ENCODE results near the gene SEPSECS.

SEPSECS gene

DNA sequence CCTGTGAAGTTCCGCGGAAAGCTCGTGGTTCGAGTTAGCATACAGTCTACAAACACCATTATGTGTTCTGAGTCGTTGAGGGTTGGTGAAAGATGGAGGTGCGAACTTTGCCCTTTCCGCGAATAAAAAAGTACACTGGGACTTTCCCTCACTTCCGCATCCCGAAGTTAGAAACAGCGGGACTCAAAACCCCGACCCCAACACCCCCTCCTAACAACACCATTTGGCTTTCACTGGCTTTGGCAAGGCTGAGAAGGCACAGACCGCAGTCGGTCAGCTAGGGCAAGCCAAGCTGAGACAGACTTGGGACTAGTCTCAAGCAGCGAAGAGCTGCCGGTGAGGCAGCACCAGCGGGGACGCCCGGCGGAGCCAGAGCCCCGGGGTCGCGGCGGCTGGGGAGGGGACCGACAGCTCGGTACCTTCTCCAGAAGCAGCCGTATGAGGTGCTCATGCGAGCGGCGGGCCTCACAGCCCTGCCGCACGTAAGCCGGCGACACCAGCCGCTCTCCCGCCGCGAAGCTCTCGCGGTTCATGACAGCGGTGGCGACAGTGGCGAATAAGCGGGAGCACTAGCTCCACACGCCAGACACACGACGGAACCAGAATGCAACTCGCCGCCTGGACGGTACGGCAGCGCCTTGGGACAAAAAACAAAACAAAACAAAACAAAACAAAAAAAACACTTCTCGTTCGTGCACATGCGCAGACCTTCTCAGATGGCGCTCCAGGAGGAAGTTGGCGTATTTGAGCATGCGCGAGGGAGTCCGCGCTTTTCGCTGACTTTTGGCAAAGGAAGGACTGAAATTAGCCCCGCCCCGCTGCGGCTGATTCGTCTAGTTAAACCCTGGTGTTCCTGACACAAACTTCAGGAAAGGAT, at the start of gene SEPSECS:
Gene SEPSECS (minus strand): TSS at position 613 of the 877 bp plus-strand sequence. CDS start 80 bp downstream, at position 533.
- TF ChIP-seq, protein P1, sequence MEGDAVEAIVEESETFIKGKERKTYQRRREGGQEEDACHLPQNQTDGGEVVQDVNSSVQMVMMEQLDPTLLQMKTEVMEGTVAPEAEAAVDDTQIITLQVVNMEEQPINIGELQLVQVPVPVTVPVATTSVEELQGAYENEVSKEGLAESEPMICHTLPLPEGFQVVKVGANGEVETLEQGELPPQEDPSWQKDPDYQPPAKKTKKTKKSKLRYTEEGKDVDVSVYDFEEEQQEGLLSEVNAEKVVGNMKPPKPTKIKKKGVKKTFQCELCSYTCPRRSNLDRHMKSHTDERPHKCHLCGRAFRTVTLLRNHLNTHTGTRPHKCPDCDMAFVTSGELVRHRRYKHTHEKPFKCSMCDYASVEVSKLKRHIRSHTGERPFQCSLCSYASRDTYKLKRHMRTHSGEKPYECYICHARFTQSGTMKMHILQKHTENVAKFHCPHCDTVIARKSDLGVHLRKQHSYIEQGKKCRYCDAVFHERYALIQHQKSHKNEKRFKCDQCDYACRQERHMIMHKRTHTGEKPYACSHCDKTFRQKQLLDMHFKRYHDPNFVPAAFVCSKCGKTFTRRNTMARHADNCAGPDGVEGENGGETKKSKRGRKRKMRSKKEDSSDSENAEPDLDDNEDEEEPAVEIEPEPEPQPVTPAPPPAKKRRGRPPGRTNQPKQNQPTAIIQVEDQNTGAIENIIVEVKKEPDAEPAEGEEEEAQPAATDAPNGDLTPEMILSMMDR (IDR thresholded peaks at IDR 0.05; ENCODE audit: low read depth, low read length), result no peak
- H3K4me3 ChIP-seq (ENCODE audit: low read depth, low read length), result peak within 1 kb of the TSS; percentile 90

DNA sequence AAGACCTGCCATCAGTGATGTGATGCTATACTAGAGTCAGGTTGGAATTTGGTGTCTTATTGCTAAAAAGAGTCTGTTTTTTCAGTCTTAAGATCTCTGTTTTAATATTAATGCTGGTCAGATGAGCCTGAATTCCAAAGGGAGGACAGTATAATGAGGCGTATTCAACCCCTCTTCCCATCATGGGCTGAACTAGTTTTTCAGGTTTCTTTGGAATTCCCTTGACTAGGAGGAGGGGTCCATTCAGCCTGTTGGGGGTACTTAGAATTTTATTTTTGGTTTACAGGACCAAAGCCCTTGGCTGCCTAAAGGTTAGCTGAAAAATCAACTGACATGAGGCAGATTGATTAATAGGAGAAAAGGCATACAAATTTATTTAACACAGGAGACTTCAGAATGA, 49.5 kb upstream of the SEPSECS start:
- TF ChIP-seq, protein P1 (IDR thresholded peaks at IDR 0.05; ENCODE audit: low read depth, low read length), result no peak

DNA sequence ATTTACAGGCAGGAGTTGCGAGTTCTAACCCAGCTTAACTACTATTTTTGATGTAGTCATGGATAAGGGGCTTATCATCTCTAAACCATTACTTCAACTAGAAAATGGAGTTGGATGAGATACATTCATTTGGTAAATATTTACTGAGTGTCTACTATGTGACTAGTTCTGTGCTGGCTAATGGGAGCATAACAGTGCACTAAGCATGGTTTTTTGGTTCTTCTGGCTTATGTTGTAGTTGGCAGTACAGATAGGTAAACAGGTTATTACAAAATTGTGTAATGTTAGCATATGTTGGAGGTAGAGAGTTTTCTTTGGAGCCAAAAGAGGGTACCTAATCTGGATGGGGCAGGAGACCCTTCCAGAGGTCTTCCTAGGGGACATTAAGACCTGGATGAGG, 47.7 kb upstream of the SEPSECS start:
- TF ChIP-seq, protein P1 (IDR thresholded peaks at IDR 0.05; ENCODE audit: low read depth, low read length), result no peak
- no peak overlapping the region for H3K4me3 ChIP-seq (ENCODE audit: low read depth, low read length)

More for the DNA sequence above, 49.5 kb upstream of the SEPSECS start:
- no peak overlapping the region for H3K4me3 ChIP-seq (ENCODE audit: low read depth, low read length)

DNA sequence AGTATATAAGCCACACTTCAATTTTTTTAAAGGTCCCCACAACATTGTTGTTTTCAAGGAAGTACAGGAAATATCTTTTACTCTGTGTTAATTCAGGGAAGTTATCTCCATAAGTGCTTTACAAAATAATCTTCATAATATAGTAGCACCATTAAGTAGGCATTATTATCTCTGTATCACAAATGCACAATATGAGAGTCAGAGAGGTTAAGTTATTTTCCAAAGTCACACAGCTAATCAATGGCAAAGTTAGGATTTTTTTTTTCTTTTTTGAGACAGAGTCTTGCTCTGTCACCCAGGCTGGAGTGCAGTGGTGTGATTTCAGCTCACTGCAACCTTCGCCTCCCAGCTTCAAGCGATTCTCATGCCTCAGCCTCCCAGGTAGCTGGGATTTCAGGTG, 38.5 kb upstream of the SEPSECS start:
- no peak overlapping the region for H3K4me3 ChIP-seq (ENCODE audit: low read depth, low read length)
- TF ChIP-seq, protein P1 (IDR thresholded peaks at IDR 0.05; ENCODE audit: low read depth, low read length), result no peak

DNA sequence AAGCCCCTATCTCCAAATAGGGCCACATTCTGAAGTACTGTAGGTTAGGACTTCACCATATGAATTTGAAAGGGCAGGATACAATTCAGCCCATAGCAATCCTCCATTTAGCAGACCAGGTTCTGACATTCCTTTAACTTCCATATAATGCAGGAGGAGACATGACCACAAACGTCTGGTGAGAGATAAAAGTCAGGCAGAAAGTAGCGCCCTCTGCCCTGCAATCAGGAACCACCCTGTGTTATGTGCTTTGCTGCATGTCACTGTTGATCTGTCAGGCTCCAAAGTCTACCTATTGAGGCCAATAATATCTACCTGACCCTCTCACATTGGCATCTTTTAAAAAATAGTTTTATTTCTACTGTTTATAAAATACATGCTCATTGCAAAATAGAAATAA, 30.2 kb upstream of the SEPSECS start:
- H3K4me3 ChIP-seq (ENCODE audit: low read depth, low read length), result no peak overlapping the region
- TF ChIP-seq, protein P1 (IDR thresholded peaks at IDR 0.05; ENCODE audit: low read depth, low read length), result no peak

DNA sequence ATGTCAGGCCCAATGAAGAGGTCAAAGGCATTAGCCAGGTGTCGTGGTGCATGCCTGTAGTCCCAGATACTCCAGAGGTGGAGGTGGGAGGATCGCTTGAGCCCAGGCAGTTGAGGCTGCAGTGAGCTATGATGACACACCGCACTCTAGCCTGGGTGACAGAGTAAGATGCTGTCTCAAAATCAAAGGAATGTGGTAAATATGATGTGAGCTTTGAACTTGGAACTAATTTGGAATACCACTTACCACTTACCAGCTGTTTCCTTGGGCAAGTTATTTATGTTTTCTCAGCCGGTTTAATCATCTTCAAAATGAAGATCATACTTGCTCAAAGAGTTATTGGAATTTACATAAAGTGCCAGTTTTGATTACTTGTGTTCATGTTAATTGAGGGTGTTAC, 23.8 kb upstream of the SEPSECS start:
- no peak overlapping the region for H3K4me3 ChIP-seq (ENCODE audit: low read depth, low read length)
- TF ChIP-seq, protein P1 (IDR thresholded peaks at IDR 0.05; ENCODE audit: low read depth, low read length), result no peak

DNA sequence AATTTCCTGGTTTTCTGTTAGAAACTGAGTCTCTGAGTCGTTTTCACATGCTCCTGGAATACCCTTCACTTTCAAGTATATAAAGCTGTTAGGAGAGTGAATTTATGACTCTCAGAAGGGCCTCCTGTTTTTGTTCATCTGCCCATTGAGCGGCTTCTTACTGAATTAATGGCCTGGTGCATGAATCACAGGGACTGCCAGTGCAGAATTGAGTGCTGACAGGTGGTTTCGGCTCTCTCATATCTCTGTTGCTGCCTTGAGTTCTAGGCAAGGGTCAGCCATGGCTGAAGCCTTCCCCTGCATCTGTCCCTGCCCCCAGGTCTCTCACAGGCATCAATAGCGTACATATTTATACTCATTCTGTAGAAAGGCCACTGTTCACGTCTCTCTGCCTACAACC, 22.7 kb upstream of the SEPSECS start:
- TF ChIP-seq, protein P1 (IDR thresholded peaks at IDR 0.05; ENCODE audit: low read depth, low read length), result no peak
- no peak overlapping the region for H3K4me3 ChIP-seq (ENCODE audit: low read depth, low read length)

All from WI38 (cell line).